Aorta (tissue), 5 donors: ENCODE data around the gene EMC9. TPM values are rescaled to one million over a fixed set of nuclear protein-coding genes. Genes with fewer than 3 reads are reported as not detected.

Source experiments
- ATAC-seq: fragments of 200-7000 bp; cut with Tn5 transposase; one replicate; pipeline ENCODE4 v1.9.1; 2022; ENCODE audit warnings: moderate library complexity; ENCODE audit not compliant: low FRiP score
- DNase-seq, 2 donors: peaks; one replicate each; pipeline ENCODE4 v3.0.0-alpha.2; 2020
- H3K27ac ChIP-seq, 2 donors: one replicate each; pipeline ENCODE4 v1.5.1; 2013; ENCODE audit warnings: low read length in 2 of 2, mild to moderate bottlenecking in 2 of 2, moderate library complexity in 2 of 2, control low read depth in 1 of 2, inconsistent platforms in 1 of 2, low read depth in 1 of 2
- H3K27me3 ChIP-seq, 2 donors: one replicate each; pipeline ENCODE4 v1.6.1; 2013; ENCODE audit warnings: control low read depth in 1 of 2, low read length in 1 of 2, mild to moderate bottlenecking in 1 of 2, moderate library complexity in 1 of 2; ENCODE audit not compliant: insufficient read depth in 2 of 2, control insufficient read depth in 1 of 2
- H3K36me3 ChIP-seq, 2 donors: one replicate each; pipeline ENCODE4 v1.6.1; 2013; ENCODE audit warnings: control low read depth in 1 of 2, low read length in 1 of 2, mild to moderate bottlenecking in 1 of 2; ENCODE audit not compliant: insufficient read depth in 2 of 2, control insufficient read depth in 1 of 2
- H3K4me1 ChIP-seq, 2 donors: one replicate each; pipeline ENCODE4 v1.6.1; 2013; ENCODE audit warnings: low read length in 2 of 2, control low read depth in 1 of 2, mild to moderate bottlenecking in 1 of 2, moderate library complexity in 1 of 2; ENCODE audit not compliant: insufficient read depth in 2 of 2, control insufficient read depth in 1 of 2
- H3K4me3 ChIP-seq, 2 donors: one replicate each; pipeline ENCODE4 v1.5.1; 2013; ENCODE audit warnings: low read length in 2 of 2, control low read depth in 1 of 2, mild to moderate bottlenecking in 1 of 2
- H3K9me3 ChIP-seq: one replicate; pipeline ENCODE4 v1.6.1; 2013; ENCODE audit warnings: mild to moderate bottlenecking, low read length; ENCODE audit not compliant: control insufficient read depth
- WGBS, 2 donors: extraction: QIAGEN DNeasy Blood & Tissue Kit; methylation state at CpG; one replicate each; pipeline ENCODE4 v1.1.7; 2013; 5-methylcytosine and 5-hydroxymethylcytosine counted together
- intact Hi-C, 2 donors: fragments of 100-400 bp; cut with DNase I; formaldehyde crosslinking; loops; one replicate each; pipeline versions ENCODE4 v1.14.2 to v1.15.0; 2022
- polyA plus RNA-seq, 2 donors: library from polyadenylated mRNA; stranded (reverse); fragments of 200-250 nt; gene quantifications; one replicate each; pipeline ENCODE4 v1.2.3, GENCODE V29; 2013
- total RNA-seq, 2 donors: library from RNA; stranded (reverse); fragmentation: NEBNext Ultra II Directional; extraction: Animal tissue kit (Norgen Biotek cat#: 25700); gene quantifications; one replicate each; pipeline ENCODE4 v1.2.1, GENCODE V29; 2021
- donor health status: healthy with polysubstance abuse.
- donor health status: Bipolar disorder and iron deficiency.
- donor health status: DM: no; HTN: no; CAD: no.
- donor health status: DM: no; HTN: no; CAD: no.
- donor health status: DM: yes; HTN: yes; CAD: no.

EMC9 gene
- total and polyA plus RNA-seq, 4 donors, result 12.8 to 41.9 (median 16.8) TPM

- intact Hi-C loops, result no loop called here
- WGBS, 2 donors, result 84 to 87% methylated on average over 9 of the region's 9 CpGs
- no peak for ATAC-seq
- DNase-seq, result peak; percentile 29 to 44
- H3K27ac ChIP-seq, result no peak overlapping the region
- H3K27me3 ChIP-seq, result no peaks in the 10 kb centered on the region
- peaks cover 0 to 8% of the 10 kb centered on the region in 2 donors for H3K36me3 ChIP-seq
- H3K9me3 ChIP-seq, result no peaks in the 10 kb centered on the region
- no peaks in the 10 kb centered on the region for H3K4me1 ChIP-seq
- no peak overlapping the region for H3K4me3 ChIP-seq
Observed at GRCh38 chr14:24123424-24124417, 17.7 kb downstream of the EMC9 start.

- peaks cover 0 to 8% of the 10 kb centered on the region in 2 donors for H3K36me3 ChIP-seq
- no peaks in the 10 kb centered on the region for H3K4me1 ChIP-seq
- ATAC-seq (no peak), DNase-seq (peak; percentile 29 to 31)
- 83 to 85% methylated on average over 8 of the region's 8 CpGs for WGBS, 2 donors
- H3K27me3 ChIP-seq, result no peaks in the 10 kb centered on the region
- H3K9me3 ChIP-seq, result no peaks in the 10 kb centered on the region
- intact Hi-C loops, result no loop called here
- no peak overlapping the region for H3K27ac ChIP-seq
- no peak overlapping the region for H3K4me3 ChIP-seq
Observed at GRCh38 chr14:24122898-24123297, 18.5 kb downstream of the EMC9 start.

GRCh38 chr14:24122416-24122815, 19.0 kb downstream of the EMC9 start:
- intact Hi-C loops, result no loop called here
- no peaks in the 10 kb centered on the region for H3K9me3 ChIP-seq
- H3K27ac ChIP-seq, result no peak overlapping the region
- no peaks in the 10 kb centered on the region for H3K4me1 ChIP-seq
- DNase-seq, result no peak
- peaks cover 0 to 8% of the 10 kb centered on the region in 2 donors for H3K36me3 ChIP-seq
- H3K4me3 ChIP-seq, result no peak overlapping the region
- H3K27me3 ChIP-seq, result no peaks in the 10 kb centered on the region
- WGBS, 2 donors, result 85 to 90% methylated on average over 4 of the region's 4 CpGs
- ATAC-seq, result no peak

GRCh38 chr14:24121210-24121609, 20.2 kb downstream of the EMC9 start:
- Histone ChIP-seq H3K36me3 (peaks cover 0 to 8% of the 10 kb centered on the region in 2 donors), H3K4me1 (no peaks in the 10 kb centered on the region), H3K27ac (no peak overlapping the region), H3K27me3 (no peaks in the 10 kb centered on the region), H3K9me3 (no peaks in the 10 kb centered on the region), H3K4me3 (no peak overlapping the region)
- ATAC-seq (no peak), DNase-seq (peak; percentile 5 to 46)
- 91 to 93% methylated on average over 8 of the region's 8 CpGs for WGBS, 2 donors
- intact Hi-C loops, result no loop called here

GRCh38 chr14:24119691-24120090, 21.7 kb downstream of the EMC9 start:
- Histone ChIP-seq H3K4me3 (no peak overlapping the region), H3K4me1 (no peaks in the 10 kb centered on the region), H3K27ac (no peak overlapping the region), H3K27me3 (no peaks in the 10 kb centered on the region), H3K36me3 (peaks cover 0 to 8% of the 10 kb centered on the region in 2 donors), H3K9me3 (no peaks in the 10 kb centered on the region)
- WGBS, 2 donors, result 93 to 96% methylated on average over 6 of the region's 6 CpGs
- DNase-seq (peak; percentile 16 to 48), ATAC-seq (no peak)
- intact Hi-C loops, result loop anchor here (10.0 kb wide), 2 partner anchors 45 to 315 kb away; partner anchors contain the start of gene IRF9 (in 1 of the 2)

- peak; percentile 34 to 42 for DNase-seq
- Histone ChIP-seq H3K4me1 (no peaks in the 10 kb centered on the region), H3K36me3 (peaks cover 0 to 4% of the 10 kb centered on the region in 2 donors), H3K27me3 (no peaks in the 10 kb centered on the region), H3K9me3 (no peaks in the 10 kb centered on the region), H3K4me3 (no peak overlapping the region), H3K27ac (no peak overlapping the region)
- no peak for ATAC-seq
- 93% methylated on average over 6 of the region's 6 CpGs for WGBS, 2 donors
- intact Hi-C loops, result loop anchor here (10.0 kb wide), 2 partner anchors 48 to 318 kb away; partner anchors contain the start of gene IRF9 (in 1 of the 2)
Observed at GRCh38 chr14:24117179-24117578, 24.2 kb downstream of the EMC9 start.

- ATAC-seq (no peak), DNase-seq (peak in 1 of 2 donors; percentile 42)
- Histone ChIP-seq H3K9me3 (no peaks in the 10 kb centered on the region), H3K36me3 (peaks cover 0 to 4% of the 10 kb centered on the region in 2 donors), H3K4me1 (no peaks in the 10 kb centered on the region), H3K27ac (no peak overlapping the region), H3K27me3 (no peaks in the 10 kb centered on the region), H3K4me3 (no peak overlapping the region)
- 92 to 93% methylated on average over 6 of the region's 6 CpGs for WGBS, 2 donors
- intact Hi-C loops, result loop anchor here (1.0 to 10.0 kb wide), 3 partner anchors 17 to 319 kb away; partner anchors contain the start of gene IRF9 (in 1 of the 2)
Observed at GRCh38 chr14:24116128-24116814, 25.1 kb downstream of the EMC9 start.

- intact Hi-C loops, result loop anchor here (1.0 to 10.0 kb wide), 4 partner anchors 18 to 319 kb away; partner anchors contain the start of genes EMC9 (in 1 of the 2) and IRF9 (in 1 of the 2)
- Histone ChIP-seq H3K9me3 (no peaks in the 10 kb centered on the region), H3K27me3 (no peaks in the 10 kb centered on the region), H3K27ac (peak overlapping the region in 1 of 2 donors; percentile 1), H3K4me3 (peak overlapping the region; percentile 37 to 57), H3K4me1 (no peaks in the 10 kb centered on the region), H3K36me3 (peaks cover 0 to 3% of the 10 kb centered on the region in 2 donors)
- 2 to 3% methylated on average over 14 of the region's 14 CpGs for WGBS, 2 donors
- DNase-seq, result peak; percentile 46 to 70
- ATAC-seq, result no peak
Observed at GRCh38 chr14:24115422-24116127, 25.8 kb downstream of the EMC9 start.
